GM19043 (cell line): ENCODE data around the gene LZTR1.
A peak's percentile ranks its signal among the peaks of the same experiment; 100 is the strongest.
"Not testable (repeated sequence)": the region's sequence is repeated elsewhere in the genome, so short reads cannot be mapped to it uniquely, and the experiment has no call there.

Experiments used
- ATAC-seq: cut with Tn5 transposase; IDR thresholded peaks from one replicate; pipeline ENCODE4 v1.9.1; 2021; ENCODE audit warnings: low read depth; ENCODE audit not compliant: unreplicated experiment

LZTR1 gene

DNA sequence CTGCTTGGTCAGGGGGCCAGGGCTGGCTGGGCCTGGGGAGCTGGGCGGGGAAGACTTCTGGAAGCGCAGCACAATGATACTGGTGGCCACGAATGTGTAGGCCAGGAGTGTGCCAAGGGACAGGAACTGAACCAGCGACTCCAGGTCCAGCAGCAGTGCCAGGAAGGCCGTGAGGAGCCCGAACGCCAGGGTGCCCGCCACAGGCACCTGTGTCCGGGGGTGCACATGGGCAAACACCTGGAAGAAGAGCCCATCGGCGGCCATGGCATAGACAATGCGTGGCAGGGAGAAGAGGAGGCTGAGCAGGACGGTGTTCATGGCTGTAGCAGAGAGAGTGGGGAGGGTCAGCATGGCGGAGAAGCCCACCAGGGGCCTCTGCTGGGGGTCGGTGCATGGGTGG lies 47.9 kb downstream of the LZTR1 start:
- no peak for ATAC-seq

GRCh38 chr22:21030621-21031544 lies 48.8 kb downstream of the LZTR1 start:
- no peak for ATAC-seq

DNA sequence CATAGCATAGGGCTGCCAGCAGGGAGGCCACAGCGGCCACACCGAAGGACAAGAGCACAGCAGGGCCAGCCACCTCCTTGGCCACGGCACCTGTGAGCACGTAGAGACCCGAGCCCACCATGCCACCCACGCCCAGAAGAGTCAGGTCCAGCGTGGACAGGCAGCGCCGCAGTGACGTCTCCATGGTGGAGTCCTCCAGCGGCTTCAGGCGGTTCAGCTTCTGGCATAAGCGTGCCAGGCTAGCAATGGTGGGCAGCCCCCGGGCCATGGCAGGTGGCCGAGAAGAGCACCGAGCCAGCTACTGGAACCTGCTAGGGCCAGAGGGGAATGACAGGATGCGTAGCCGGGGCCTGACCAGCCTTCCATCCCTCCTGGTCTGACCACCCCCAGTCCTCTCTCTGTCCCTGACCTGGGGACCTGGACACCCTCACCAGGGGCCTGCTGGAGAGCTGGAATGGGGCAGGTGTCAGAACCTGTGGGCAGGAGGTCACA lies 49.5 kb downstream of the LZTR1 start:
- no peak for ATAC-seq

GRCh38 chr22:21032037-21032867 lies 50.2 kb downstream of the LZTR1 start, which contains the start of gene SLC7A4:
Gene SLC7A4, minus strand, starts transcription at chr22:21032561. Its CDS starts 749 bp downstream, at chr22:21031812.
- ATAC-seq = no peak

DNA sequence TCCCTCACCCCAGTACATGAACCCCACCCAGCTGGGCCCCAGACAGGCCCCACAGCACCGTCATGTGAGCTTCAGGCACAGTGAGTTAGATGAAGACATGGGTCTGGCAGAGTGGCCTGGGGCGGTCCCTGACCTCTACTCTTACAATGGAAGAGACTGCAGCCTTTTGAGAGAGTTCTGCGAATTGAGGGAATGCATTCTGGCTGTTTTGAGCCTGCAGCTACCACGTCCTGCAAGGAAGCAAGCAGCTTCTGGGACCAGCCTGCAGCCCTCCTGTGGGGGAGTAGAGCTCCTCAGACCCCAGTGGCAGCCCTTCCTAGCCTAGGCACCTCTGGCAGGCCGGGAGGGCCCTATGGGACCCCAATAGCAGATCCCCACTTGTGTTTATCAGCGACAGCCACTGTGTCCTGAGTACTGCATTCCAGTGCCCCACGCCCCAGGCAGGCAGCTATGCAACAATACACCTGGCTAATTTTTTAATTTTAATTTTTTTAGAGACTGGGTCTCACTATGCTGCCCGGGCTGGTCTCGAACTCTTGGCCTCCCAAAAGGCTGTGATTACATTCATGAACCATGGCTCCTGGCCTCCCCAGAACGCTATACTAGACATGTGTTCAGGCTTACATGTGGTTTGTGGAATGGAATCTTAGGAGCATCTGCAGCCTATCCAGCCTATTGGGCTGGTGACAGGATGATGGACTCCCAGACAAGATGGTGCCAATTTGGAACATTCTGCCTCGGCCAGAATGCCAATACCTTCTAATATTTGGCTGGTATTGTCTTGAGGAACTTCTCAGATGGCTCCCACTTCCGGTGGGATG lies 51.0 kb downstream of the LZTR1 start:
- ATAC-seq = no peak

DNA sequence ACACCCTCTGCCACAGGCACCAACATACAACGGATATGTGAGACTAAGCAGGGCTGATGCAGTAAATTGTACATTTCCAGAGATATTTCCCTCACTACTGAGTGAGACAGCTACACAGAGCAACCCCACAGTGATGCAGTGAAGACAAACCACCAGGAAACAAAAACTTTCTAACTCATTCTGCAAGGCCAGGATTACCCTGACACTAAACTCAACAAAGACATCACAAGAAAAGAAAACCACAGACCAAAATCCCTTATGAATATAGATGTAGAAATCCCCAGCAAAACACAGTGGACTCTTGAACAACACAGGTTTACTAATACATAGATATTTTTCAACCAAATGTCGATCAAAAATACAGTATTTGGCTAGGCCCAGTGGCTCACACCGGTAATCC lies 51.8 kb downstream of the LZTR1 start:
- no peak for ATAC-seq

GRCh38 chr22:21034989-21035388 lies 52.9 kb downstream of the LZTR1 start:
- no peak for ATAC-seq

- no peak for ATAC-seq
Measured at GRCh38 chr22:21038405-21038804, 56.3 kb downstream of the LZTR1 start.

DNA sequence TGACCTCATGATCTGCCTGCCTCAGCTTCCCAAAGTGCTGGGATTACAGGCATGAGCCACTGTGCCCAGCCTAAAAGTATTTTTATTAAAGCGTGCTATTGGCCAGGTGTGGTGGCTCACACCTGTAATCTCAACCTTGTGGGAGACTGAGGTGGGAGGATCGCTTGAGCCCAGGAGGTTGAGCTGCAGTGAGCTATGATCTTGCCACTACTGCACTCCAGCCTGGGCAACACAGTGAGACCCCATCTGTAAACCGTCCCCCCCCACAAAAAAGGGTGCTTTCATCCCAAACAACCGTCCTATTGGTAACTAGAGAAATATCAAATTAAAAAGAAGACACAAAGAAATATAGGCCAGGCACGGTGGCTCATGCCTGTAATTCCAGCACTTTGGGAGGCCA lies 57.1 kb downstream of the LZTR1 start:
- not testable (repeated sequence) for ATAC-seq

GRCh38 chr22:21041937-21042336 lies 59.8 kb downstream of the LZTR1 start:
- ATAC-seq = no peak

GRCh38 chr22:21042978-21043859 lies 61.1 kb downstream of the LZTR1 start:
- ATAC-seq = no peak

DNA sequence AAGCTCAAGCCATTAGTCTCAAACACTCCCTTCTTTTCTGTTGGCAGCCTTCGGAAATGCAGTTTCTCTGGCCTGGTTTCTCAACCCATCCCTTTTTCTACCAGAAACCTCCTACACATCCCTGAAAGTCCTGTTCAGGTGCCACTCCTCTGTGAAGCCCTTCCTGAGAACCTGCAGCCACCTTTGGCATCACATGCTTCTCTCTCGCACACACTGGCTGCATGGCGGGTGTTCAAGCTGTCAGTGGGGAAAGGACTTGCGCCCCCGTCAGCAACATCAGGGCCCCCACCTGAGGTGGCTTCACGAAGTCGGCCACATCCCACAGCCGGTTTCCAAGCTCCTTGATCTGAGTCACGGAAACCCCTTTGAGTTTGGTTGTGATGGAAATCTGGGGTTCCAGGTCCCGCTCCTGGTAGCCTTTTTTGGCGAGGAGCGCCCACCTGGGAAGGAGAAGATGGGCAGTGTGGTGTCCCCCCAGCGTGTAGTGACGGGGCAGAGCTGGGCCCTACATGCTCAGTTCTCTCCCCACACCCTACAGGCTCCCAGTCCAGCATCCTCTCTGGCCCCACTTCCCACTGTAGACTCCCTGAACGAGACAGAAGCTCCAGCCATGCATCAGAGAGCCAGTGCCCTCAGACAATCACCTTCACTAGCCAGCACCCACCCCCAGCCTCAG lies 61.9 kb downstream of the LZTR1 start:
- ATAC-seq = no peak

DNA sequence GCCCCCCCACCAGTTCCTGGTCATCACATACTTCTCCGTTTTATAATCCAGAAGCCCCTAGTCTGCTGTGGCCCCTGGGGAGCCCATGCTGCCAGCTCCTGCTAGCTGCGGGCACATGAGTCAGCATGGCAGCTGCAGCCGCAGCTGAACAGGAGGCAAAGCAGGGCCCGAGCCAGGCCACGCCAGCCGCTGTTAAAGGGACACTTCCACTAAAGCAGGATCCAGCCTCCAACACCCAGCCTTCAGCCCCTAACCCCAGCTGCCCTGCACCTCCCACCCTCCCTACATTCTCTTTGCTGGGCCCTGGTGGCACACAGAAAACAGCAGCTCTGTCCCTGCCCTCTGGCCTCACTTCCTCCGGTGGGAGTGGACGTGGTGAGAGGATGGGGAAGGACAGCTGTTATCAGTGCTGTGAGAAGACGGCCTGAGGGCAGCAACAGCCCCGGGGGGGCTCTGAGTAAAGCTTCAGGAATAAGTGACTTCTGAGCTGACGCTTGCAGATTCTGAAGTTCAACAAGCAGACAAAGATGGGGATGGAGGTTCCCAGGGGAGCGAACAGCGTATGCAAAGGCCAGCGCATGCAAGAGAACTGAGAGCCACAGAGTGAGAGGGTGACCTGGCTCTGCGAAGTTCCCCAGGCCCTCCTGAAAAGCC lies 63.0 kb downstream of the LZTR1 start:
- ATAC-seq = no peak

DNA sequence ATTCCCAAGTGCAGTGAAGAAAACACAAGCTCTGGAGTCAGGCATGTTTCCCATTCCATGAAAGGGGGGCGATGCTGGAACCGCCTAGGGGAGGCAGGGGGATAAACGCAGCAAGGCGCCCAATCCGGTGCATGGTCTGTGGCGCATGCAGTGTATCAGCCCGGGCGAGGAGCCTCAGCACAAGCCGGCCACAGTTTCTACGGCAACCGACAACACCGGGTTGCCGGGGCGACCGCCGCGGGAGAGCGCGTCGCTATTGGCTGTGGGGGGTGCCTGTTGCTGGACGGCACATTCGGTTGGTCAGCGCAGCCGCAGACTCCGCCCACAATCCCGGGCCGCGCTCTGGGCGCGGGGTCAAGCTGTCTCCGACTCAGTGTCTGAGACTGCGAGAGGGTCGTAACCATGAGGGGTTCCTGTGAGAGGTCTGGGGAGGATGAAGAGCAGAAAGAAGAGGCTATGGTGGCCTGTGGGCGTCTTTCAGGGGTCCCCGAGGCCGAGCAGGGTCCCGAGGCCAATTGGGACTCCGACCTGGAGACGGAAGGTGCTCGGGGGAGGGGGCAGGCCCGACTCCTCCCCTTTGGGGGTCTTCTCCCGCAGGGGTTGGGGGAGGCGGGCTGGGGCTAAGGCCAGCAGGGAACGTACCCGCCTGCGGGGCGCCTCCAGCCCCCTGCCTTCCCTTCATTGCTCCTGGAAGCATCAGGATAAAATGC lies 63.6 kb downstream of the LZTR1 start, which contains the start of gene LRRC74B:
Gene LRRC74B (plus strand): TSS at position 362 of the 710 bp plus-strand sequence. CDS start 41 bp downstream, at position 403.
- peak; percentile 59 for ATAC-seq

DNA sequence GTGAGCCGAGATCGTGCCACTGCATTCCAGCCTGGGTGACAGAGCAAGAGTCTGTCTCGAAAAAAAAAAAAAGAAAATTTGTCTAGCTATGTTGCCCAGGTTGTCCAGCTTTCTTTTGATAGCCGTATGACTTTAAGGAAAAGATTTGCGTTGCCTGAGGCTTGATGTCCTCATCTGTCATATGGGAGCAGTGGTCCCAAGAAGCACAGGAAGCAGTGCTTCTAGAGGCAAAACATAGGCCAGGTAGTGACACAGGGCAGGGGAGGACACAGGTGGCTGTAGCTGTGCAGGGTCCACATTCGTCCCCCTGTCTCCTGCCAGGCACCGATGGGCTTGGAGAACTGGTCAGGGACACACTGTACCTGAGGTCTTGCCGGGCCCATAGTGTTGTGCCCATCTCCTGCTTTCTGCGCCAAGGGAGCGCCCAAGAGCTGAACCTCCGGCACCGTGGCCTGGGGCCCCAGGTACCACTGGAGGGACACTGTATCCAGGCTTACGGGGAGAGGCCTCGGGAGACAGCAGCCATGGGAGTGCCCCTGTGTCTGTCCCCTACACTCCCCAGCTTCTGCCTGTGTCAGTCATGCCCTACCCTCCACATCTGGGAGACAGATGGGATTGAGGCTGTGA lies 65.1 kb downstream of the LZTR1 start:
- no peak for ATAC-seq

DNA sequence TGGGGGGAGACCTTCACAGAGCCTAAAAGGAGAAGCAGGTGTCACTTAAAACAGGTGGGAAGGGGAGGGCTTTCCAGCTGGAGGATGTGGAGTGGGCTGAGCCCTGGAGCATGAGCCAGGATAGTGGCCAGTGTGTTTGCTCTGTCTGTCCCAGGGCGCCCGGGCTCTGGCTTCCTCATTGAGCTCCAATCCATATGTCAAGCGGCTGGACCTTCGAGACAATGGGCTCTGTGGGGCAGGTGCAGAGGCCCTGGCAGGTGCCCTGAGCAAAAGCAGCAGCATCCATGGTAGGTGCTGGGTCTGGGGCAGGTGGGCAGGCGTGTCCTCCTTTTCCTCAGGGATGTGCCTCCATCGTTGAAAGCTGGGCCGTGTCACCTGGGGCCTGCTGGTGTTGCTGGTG lies 65.6 kb downstream of the LZTR1 start:
- no peak for ATAC-seq

- ATAC-seq = not testable (repeated sequence)
Measured at GRCh38 chr22:21048448-21048847, 66.4 kb downstream of the LZTR1 start.
